Smooth muscle cell (in vitro differentiated cells): ENCODE measurements around the gene ZNF614. TPM values are rescaled to one million over a fixed set of nuclear protein-coding genes. Genes with fewer than 3 reads are reported as not detected.

Experiments used
- DNase-seq: peaks from one replicate; lab custom pipeline; 2025; ENCODE audit not compliant: unreplicated experiment; lab: John Stamatoyannopoulos, UW
- H2AFZ ChIP-seq: fragments of 200-600 bp; sonication (generic); 2 replicates; pipeline ENCODE4 v1.6.0; 2016; ENCODE audit warnings: antibody characterized with exemption, low read depth, mild to moderate bottlenecking
- H3F3A ChIP-seq: fragments of 200-600 bp; sonication (generic); 2 replicates; pipeline ENCODE4 v1.6.0; 2017; ENCODE audit warnings: antibody characterized with exemption, low read depth
- H3K27ac ChIP-seq: fragments of 200-600 bp; sonication (generic); 2 replicates; pipeline ENCODE4 v1.5.1; 2016; ENCODE audit warnings: low read depth, mild to moderate bottlenecking
- H3K27me3 ChIP-seq: fragments of 200-600 bp; sonication (generic); 2 replicates; pipeline ENCODE4 v1.6.1; 2016; ENCODE audit warnings: low read depth, mild to moderate bottlenecking
- H3K36me3 ChIP-seq: fragments of 200-600 bp; sonication (generic); 2 replicates; pipeline ENCODE4 v1.5.1; 2016; ENCODE audit warnings: low read depth
- H3K4me1 ChIP-seq: fragments of 200-600 bp; sonication (generic); 2 replicates; pipeline ENCODE4 v1.5.1; 2016; ENCODE audit warnings: low read depth
- H3K4me2 ChIP-seq: fragments of 200-600 bp; sonication (generic); 2 replicates; pipeline ENCODE4 v1.6.0; 2016; ENCODE audit warnings: mild to moderate bottlenecking
- H3K4me3 ChIP-seq: fragments of 200-600 bp; sonication (generic); 2 replicates; pipeline ENCODE4 v1.5.1; 2016; ENCODE audit warnings: mild to moderate bottlenecking
- H3K79me2 ChIP-seq: fragments of 200-600 bp; sonication (generic); 2 replicates; pipeline ENCODE4 v1.6.0; 2016; ENCODE audit warnings: low read depth, mild to moderate bottlenecking
- H3K9ac ChIP-seq: fragments of 200-600 bp; sonication (generic); 2 replicates; pipeline ENCODE4 v1.6.0; 2016; ENCODE audit warnings: low read depth
- H3K9me3 ChIP-seq: fragments of 200-600 bp; sonication (generic); replicated peaks from 2 replicates; pipeline ENCODE4 v1.5.1; 2016; ENCODE audit warnings: low read depth
- H4K20me1 ChIP-seq: fragments of 200-600 bp; sonication (generic); 2 replicates; pipeline ENCODE4 v1.6.0; 2016; ENCODE audit warnings: low read depth
- WGBS: methylation state at CpG from one replicate; pipeline ENCODE4 v1.1.7; 2016; ENCODE audit warnings: low lambda C conversion rate; 5-methylcytosine and 5-hydroxymethylcytosine counted together
- polyA plus RNA-seq: library from polyadenylated mRNA; unstranded; fragments of >200 nt; fragmentation: Nextera tagmentation; extraction: Ambion mirVana; gene quantifications from 2 replicates; pipeline ENCODE4 v1.2.1, GENCODE V29; 2016
- total RNA-seq: library from RNA; depleted of rRNA; stranded (reverse); fragments of >200 nt; gene quantifications from 2 replicates; pipeline ENCODE4 v1.2.3, GENCODE V29; 2014
- TF ChIP-seq, protein P1 (sequence below): fragments of 200-600 bp; sonication (generic); IDR thresholded peaks from 2 replicates; pipeline ENCODE4 v1.5.1; 2017; ENCODE audit warnings: borderline replicate concordance, mild to moderate bottlenecking, antibody characterized with exemption; ENCODE audit not compliant: insufficient read depth, poor library complexity, severe bottlenecking

The ZNF614 gene
- total and polyA plus RNA-seq, 2 experiments from 2014 or later = 7.9 to 11.1 TPM

- no peaks in the 10 kb centered on the region for H3K27me3 ChIP-seq
- TF ChIP-seq, protein P1, sequence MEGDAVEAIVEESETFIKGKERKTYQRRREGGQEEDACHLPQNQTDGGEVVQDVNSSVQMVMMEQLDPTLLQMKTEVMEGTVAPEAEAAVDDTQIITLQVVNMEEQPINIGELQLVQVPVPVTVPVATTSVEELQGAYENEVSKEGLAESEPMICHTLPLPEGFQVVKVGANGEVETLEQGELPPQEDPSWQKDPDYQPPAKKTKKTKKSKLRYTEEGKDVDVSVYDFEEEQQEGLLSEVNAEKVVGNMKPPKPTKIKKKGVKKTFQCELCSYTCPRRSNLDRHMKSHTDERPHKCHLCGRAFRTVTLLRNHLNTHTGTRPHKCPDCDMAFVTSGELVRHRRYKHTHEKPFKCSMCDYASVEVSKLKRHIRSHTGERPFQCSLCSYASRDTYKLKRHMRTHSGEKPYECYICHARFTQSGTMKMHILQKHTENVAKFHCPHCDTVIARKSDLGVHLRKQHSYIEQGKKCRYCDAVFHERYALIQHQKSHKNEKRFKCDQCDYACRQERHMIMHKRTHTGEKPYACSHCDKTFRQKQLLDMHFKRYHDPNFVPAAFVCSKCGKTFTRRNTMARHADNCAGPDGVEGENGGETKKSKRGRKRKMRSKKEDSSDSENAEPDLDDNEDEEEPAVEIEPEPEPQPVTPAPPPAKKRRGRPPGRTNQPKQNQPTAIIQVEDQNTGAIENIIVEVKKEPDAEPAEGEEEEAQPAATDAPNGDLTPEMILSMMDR = no peak
- H3K9ac ChIP-seq = no peak overlapping the region
- H3K79me2 ChIP-seq = no peaks in the 10 kb centered on the region
- DNase-seq = no peak
- H3K4me2 ChIP-seq = no peak overlapping the region
- H4K20me1 ChIP-seq = no peaks in the 10 kb centered on the region
- no peak overlapping the region for H3K27ac ChIP-seq
- no peaks in the 10 kb centered on the region for H3F3A ChIP-seq
- H3K4me1 ChIP-seq = no peaks in the 10 kb centered on the region
- peaks cover 42% of the 10 kb centered on the region for H3K36me3 ChIP-seq
- no peak overlapping the region for H2AFZ ChIP-seq
- peaks cover 41% of the 10 kb centered on the region for H3K9me3 ChIP-seq
- WGBS = 86% methylated on average over 1 of the region's 1 CpG
- H3K4me3 ChIP-seq = no peak overlapping the region
Measured at GRCh38 chr19:51970718-51971117, 57.5 kb downstream of the ZNF614 start.

DNA sequence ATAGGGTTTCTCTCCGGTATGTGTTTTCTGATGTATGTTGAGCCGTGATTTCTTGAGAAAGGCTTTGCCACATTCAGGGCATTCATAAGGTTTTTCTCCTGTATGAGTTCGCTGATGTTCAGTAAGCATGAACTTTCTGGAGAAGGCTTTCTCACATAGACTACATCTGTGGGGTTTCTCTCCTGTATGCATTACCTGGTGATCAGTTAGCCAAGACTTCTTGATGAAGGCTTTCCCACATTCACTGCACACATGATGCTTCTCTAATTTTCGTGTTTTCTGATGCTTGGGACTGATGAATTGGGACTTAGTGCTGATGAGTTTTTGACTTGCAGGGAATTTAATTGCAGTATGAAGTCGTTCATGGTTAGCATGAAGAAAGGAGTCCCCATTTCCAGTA lies 62.6 kb downstream of the ZNF614 start:
- Histone ChIP-seq H3K27me3 (no peaks in the 10 kb centered on the region), H2AFZ (no peak overlapping the region), H3K36me3 (peaks cover 35% of the 10 kb centered on the region), H3K4me1 (no peaks in the 10 kb centered on the region), H3K4me3 (no peak overlapping the region), H3K9ac (no peak overlapping the region), H3K4me2 (no peak overlapping the region), H4K20me1 (no peaks in the 10 kb centered on the region), H3K79me2 (no peaks in the 10 kb centered on the region), H3K9me3 (peaks cover 45% of the 10 kb centered on the region), H3F3A (no peaks in the 10 kb centered on the region), H3K27ac (no peak overlapping the region)
- DNase-seq = no peak
- 89% methylated on average over 5 of the region's 5 CpGs for WGBS
- TF ChIP-seq, protein P1 = no peak

Other genes starting within 250 kb of the ZNF614 start
- gene FPR3, start 233.2 kb downstream of the ZNF614 start, total RNA-seq = not detected in 2 replicates
- gene FPR3, start 233.2 kb downstream of the ZNF614 start, polyA plus RNA-seq = not detected in 2 replicates
- gene ZNF577, start 140.4 kb downstream of the ZNF614 start, total RNA-seq = 5.8 and 20.3 TPM in 2 replicates
- gene ZNF577, start 140.4 kb downstream of the ZNF614 start, polyA plus RNA-seq = 4.8 and 6.5 TPM in 2 replicates
- 6.1 and 8.7 TPM in 2 replicates for gene ZNF649, start 123.4 kb downstream of the ZNF614 start, total RNA-seq
- 3.2 and 4.1 TPM in 2 replicates for gene ZNF649, start 123.4 kb downstream of the ZNF614 start, polyA plus RNA-seq
- gene ZNF613, start 100.9 kb downstream of the ZNF614 start, total RNA-seq = 3.9 and 6.3 TPM in 2 replicates
- gene ZNF613, start 100.9 kb downstream of the ZNF614 start, polyA plus RNA-seq = 3.5 and 3.8 TPM in 2 replicates
- gene ZNF350, start 41.5 kb downstream of the ZNF614 start, total RNA-seq = 3.9 and 5.2 TPM in 2 replicates
- 3.0 and 3.4 TPM in 2 replicates for gene ZNF350, start 41.5 kb downstream of the ZNF614 start, polyA plus RNA-seq
- gene ZNF615, start 20.2 kb downstream of the ZNF614 start, total RNA-seq = 13.2 and 23.6 TPM in 2 replicates
- gene ZNF615, start 20.2 kb downstream of the ZNF614 start, polyA plus RNA-seq = 3.5 and 4.5 TPM in 2 replicates
- gene ZNF432, start 20.5 kb upstream of the ZNF614 start, total RNA-seq = 18.3 and 29.9 TPM in 2 replicates
- gene ZNF432, start 20.5 kb upstream of the ZNF614 start, polyA plus RNA-seq = 4.2 and 6.3 TPM in 2 replicates
- 37.4 and 50.6 TPM in 2 replicates for gene ZNF841, start 67.4 kb upstream of the ZNF614 start, total RNA-seq
- gene ZNF841, start 67.4 kb upstream of the ZNF614 start, polyA plus RNA-seq = 7.8 and 7.9 TPM in 2 replicates
- 11.3 and 13.2 TPM in 2 replicates for gene ZNF616, start 111.6 kb upstream of the ZNF614 start, total RNA-seq
- 4.8 and 8.7 TPM in 2 replicates for gene ZNF616, start 111.6 kb upstream of the ZNF614 start, polyA plus RNA-seq
- gene ZNF836, start 143.2 kb upstream of the ZNF614 start, total RNA-seq = 5.7 TPM in 2 replicates
- 3.2 and 3.3 TPM in 2 replicates for gene ZNF836, start 143.2 kb upstream of the ZNF614 start, polyA plus RNA-seq
- gene PPP2R1A, start 161.7 kb upstream of the ZNF614 start, total RNA-seq = 121 and 160 TPM in 2 replicates
- 256 and 265 TPM in 2 replicates for gene PPP2R1A, start 161.7 kb upstream of the ZNF614 start, polyA plus RNA-seq
- gene ZNF766, start 241.2 kb upstream of the ZNF614 start, total RNA-seq = 16.2 and 18.7 TPM in 2 replicates
- 15.6 and 24.9 TPM in 2 replicates for gene ZNF766, start 241.2 kb upstream of the ZNF614 start, polyA plus RNA-seq